Colonic mucosa (tissue), 4 donors: ENCODE measurements around the gene COL27A1. TPM values are rescaled to one million over a fixed set of nuclear protein-coding genes. Genes with fewer than 3 reads are reported as not detected.

Source experiments
- DNase-seq: peaks from one replicate; pipeline ENCODE4 v3.0.0-alpha.2; 2020
- H3K27ac ChIP-seq: fragments of 200-600 bp; one replicate; pipeline ENCODE4 v1.8.0; 2021
- H3K27me3 ChIP-seq: fragments of 200-600 bp; one replicate; pipeline ENCODE4 v1.8.0; 2021
- H3K36me3 ChIP-seq: fragments of 200-600 bp; one replicate; pipeline ENCODE4 v1.8.0; 2021
- H3K4me1 ChIP-seq: fragments of 200-600 bp; one replicate; pipeline ENCODE4 v1.8.0; 2021; ENCODE audit warnings: mild to moderate bottlenecking
- H3K4me3 ChIP-seq: fragments of 200-600 bp; one replicate; pipeline ENCODE4 v1.8.0; 2021
- H3K9ac ChIP-seq, 2 donors: one replicate each; pipeline ENCODE4 v1.7.0; 2013; ENCODE audit warnings: control low read depth in 2 of 2, low read depth in 2 of 2, low read length in 2 of 2
- H3K9me3 ChIP-seq: fragments of 200-600 bp; one replicate; pipeline ENCODE4 v1.8.0; 2021
- CTCF ChIP-seq: fragments of 200-600 bp; IDR thresholded peaks from one replicate; pipeline ENCODE4 v1.8.0; 2022; ENCODE audit warnings: antibody characterized with exemption, mild to moderate bottlenecking
- intact Hi-C: fragments of 100-400 bp; cut with DNase I; formaldehyde crosslinking; loops from one replicate; pipeline ENCODE4 v1.14.1; 2022
- microRNA-seq: library from miRNA; unstranded; fragments of <30 nt; microRNA quantifications from one replicate; pipeline ENCODE4, GENCODE V29; 2019
- total RNA-seq, 2 donors: library from RNA; stranded (reverse); fragmentation: NEBNext Ultra II Directional in 1 of 2; extraction: Animal tissue kit (Norgen Biotek cat#: 25700) in 1 of 2; gene quantifications; one replicate each; pipeline ENCODE4 v1.2.1, GENCODE V29; 2021
- donor health status: healthy.
- donor health status: DM: no; HTN: no; CAD: no.
- donor health status: DM: no; HTN: no; CAD: no.

COL27A1 gene
- total RNA-seq, 2 donors from 2014 or later = 2.9 to 4.2 TPM

- no peaks in the 10 kb centered on the region for H3K27me3 ChIP-seq
- intact Hi-C loops = no loop called here
- no peak for DNase-seq
- peaks cover 51% of the 10 kb centered on the region for H3K36me3 ChIP-seq
- no peaks in the 10 kb centered on the region for H3K4me1 ChIP-seq
- no peaks in the 10 kb centered on the region for H3K9me3 ChIP-seq
- no peak overlapping the region for H3K4me3 ChIP-seq
- no peak overlapping the region for H3K27ac ChIP-seq
- no peak for TF ChIP-seq CTCF
- no peak overlapping the region for H3K9ac ChIP-seq
Measured at GRCh38 chr9:114357360-114357759, 202.0 kb downstream of the COL27A1 start.

GRCh38 chr9:114357911-114358328, 202.6 kb downstream of the COL27A1 start:
- Histone ChIP-seq H3K9me3 (no peaks in the 10 kb centered on the region), H3K4me1 (no peaks in the 10 kb centered on the region), H3K4me3 (no peak overlapping the region), H3K9ac (no peak overlapping the region), H3K27ac (no peak overlapping the region), H3K27me3 (no peaks in the 10 kb centered on the region), H3K36me3 (peaks cover 54% of the 10 kb centered on the region)
- no peak for TF ChIP-seq CTCF
- intact Hi-C loops = no loop called here
- no peak for DNase-seq

GRCh38 chr9:114359801-114360200, 204.5 kb downstream of the COL27A1 start:
- H3K27ac ChIP-seq = no peak overlapping the region
- no peaks in the 10 kb centered on the region for H3K27me3 ChIP-seq
- H3K36me3 ChIP-seq = peaks cover 59% of the 10 kb centered on the region
- no peak overlapping the region for H3K9ac ChIP-seq
- intact Hi-C loops = no loop called here
- TF ChIP-seq CTCF = no peak
- H3K9me3 ChIP-seq = no peaks in the 10 kb centered on the region
- DNase-seq = no peak
- no peak overlapping the region for H3K4me3 ChIP-seq
- no peaks in the 10 kb centered on the region for H3K4me1 ChIP-seq

- Histone ChIP-seq H3K4me1 (peaks cover 7% of the 10 kb centered on the region), H3K9ac (no peak overlapping the region), H3K36me3 (peaks cover 57% of the 10 kb centered on the region), H3K27ac (no peak overlapping the region), H3K27me3 (no peaks in the 10 kb centered on the region), H3K4me3 (no peak overlapping the region), H3K9me3 (no peaks in the 10 kb centered on the region)
- DNase-seq = no peak
- intact Hi-C loops = no loop called here
- no peak for TF ChIP-seq CTCF
Measured at GRCh38 chr9:114361542-114361941, 206.2 kb downstream of the COL27A1 start.

Small RNA genes within 50 kb of the gene (microRNA-seq; reads per million reads assigned to microRNA genes)
- 1,173 reads per million, percentile 82 among the genes with 10 or more reads in this experiment for gene MIR455

Other genes with a start within 250 kb of the COL27A1 start
- 1 to 10 TPM; 1.5 to 5.7 TPM for gene AMBP, start 77.2 kb upstream of the COL27A1 start, total RNA-seq
- 10 to 100 TPM; 27.2 to 33.8 TPM for gene KIF12, start 56.2 kb upstream of the COL27A1 start, total RNA-seq
- 10 to 100 TPM in 1 of 2 donors, not detected in 1; 10.3 TPM for gene ORM1, start 167.6 kb downstream of the COL27A1 start, total RNA-seq
- gene ORM2, start 174.3 kb downstream of the COL27A1 start, total RNA-seq = 1 to 10 TPM in 1 of 2 donors, not detected in 1; 2.4 TPM
- 10 to 100 TPM; 26.9 to 44.9 TPM for gene AKNA, start 232.4 kb downstream of the COL27A1 start, total RNA-seq